MM.1S (cell line): ENCODE measurements around the gene ACOT9.

Experiments
- DNase-seq: peaks from one replicate; pipeline ENCODE4 v3.0.0-alpha.2; 2015
- H2AFZ ChIP-seq: fragments of 300-600 bp; sonication (generic); 2 replicates; pipeline ENCODE4 v1.6.0; 2016; ENCODE audit warnings: antibody characterized with exemption, low read length
- H3F3A ChIP-seq: fragments of 300-600 bp; sonication (generic); 2 replicates; pipeline ENCODE4 v1.6.1; 2016; ENCODE audit warnings: mild to moderate bottlenecking, antibody characterized with exemption, low read length, moderate library complexity, mixed read lengths; ENCODE audit not compliant: insufficient read depth
- H3K27ac ChIP-seq: fragments of 300-600 bp; sonication (generic); 2 replicates; pipeline ENCODE4 v1.5.1; 2016; ENCODE audit warnings: mild to moderate bottlenecking, low read length
- H3K27me3 ChIP-seq: fragments of 300-600 bp; sonication (generic); replicated peaks from 2 replicates; pipeline ENCODE4 v1.6.0; 2016; ENCODE audit warnings: low read length; ENCODE audit not compliant: insufficient read depth
- H3K36me3 ChIP-seq: fragments of 300-600 bp; sonication (generic); replicated peaks from 2 replicates; pipeline ENCODE4 v1.6.1; 2016; ENCODE audit warnings: mild to moderate bottlenecking, low read length, mixed read lengths; ENCODE audit not compliant: insufficient read depth
- H3K4me1 ChIP-seq: fragments of 300-600 bp; sonication (generic); 2 replicates; pipeline ENCODE4 v1.6.1; 2016; ENCODE audit warnings: low read length, mixed read lengths
- H3K4me2 ChIP-seq: fragments of 300-600 bp; sonication (generic); 2 replicates; pipeline ENCODE4 v1.6.0; 2016; ENCODE audit warnings: low read depth, low read length
- H3K4me3 ChIP-seq: fragments of 300-600 bp; sonication (generic); 2 replicates; pipeline ENCODE4 v1.5.1; 2016; ENCODE audit warnings: low read length, mixed read lengths
- H3K79me2 ChIP-seq: fragments of 300-600 bp; sonication (generic); 2 replicates; pipeline ENCODE4 v1.6.1; 2016; ENCODE audit warnings: mixed run types, low read length, mixed read lengths
- H3K9ac ChIP-seq: fragments of 300-600 bp; sonication (generic); 2 replicates; pipeline ENCODE4 v1.6.1; 2016; ENCODE audit warnings: low read length, mixed read lengths
- H3K9me2 ChIP-seq: fragments of 300-600 bp; sonication (generic); replicated peaks from 2 replicates; pipeline ENCODE4 v1.6.1; 2016; ENCODE audit warnings: mild to moderate bottlenecking, low read length, mixed read lengths; ENCODE audit not compliant: insufficient read depth
- H3K9me3 ChIP-seq: fragments of 300-600 bp; sonication (generic); replicated peaks from 2 replicates; pipeline ENCODE4 v1.6.1; 2016; ENCODE audit warnings: mild to moderate bottlenecking, low read length, mixed read lengths; ENCODE audit not compliant: insufficient read depth
- H4K20me1 ChIP-seq: fragments of 300-600 bp; sonication (generic); 2 replicates; pipeline ENCODE4 v1.6.1; 2016; ENCODE audit warnings: mild to moderate bottlenecking, low read length, moderate library complexity, mixed read lengths; ENCODE audit not compliant: insufficient read depth
- CTCF ChIP-seq: fragments of 300-600 bp; sonication (generic); IDR thresholded peaks from 2 replicates; pipeline ENCODE4 v1.5.1; 2016; ENCODE audit warnings: antibody characterized with exemption, low read length, mixed read lengths
- EZH2 ChIP-seq: fragments of 300-600 bp; sonication (generic); optimal IDR thresholded peaks from 2 replicates; pipeline ENCODE3; 2017; ENCODE audit warnings: low read depth, mild to moderate bottlenecking, antibody characterized with exemption, low read length, mixed read lengths
- EZH2phosphoT487 ChIP-seq: fragments of 300-600 bp; sonication (generic); IDR thresholded peaks from 2 replicates; pipeline ENCODE4 v1.6.1; 2018; ENCODE audit warnings: antibody characterized with exemption, low read length

Gene ACOT9

GRCh38 chrX:23736030-23736429 is 7.0 kb downstream of the ACOT9 start:
- TF ChIP-seq EZH2 (no peak), CTCF (no peak), EZH2phosphoT487 (no peak)
- Histone ChIP-seq H2AFZ (no peak overlapping the region), H3K4me3 (no peak overlapping the region), H4K20me1 (no peaks in the 10 kb centered on the region), H3K4me2 (no peak overlapping the region), H3K9me3 (no peaks in the 10 kb centered on the region), H3K27me3 (no peaks in the 10 kb centered on the region), H3K36me3 (no peaks in the 10 kb centered on the region), H3K9ac (no peak overlapping the region), H3K9me2 (no peaks in the 10 kb centered on the region), H3K4me1 (peaks cover 11% of the 10 kb centered on the region), H3K27ac (no peak overlapping the region), H3K79me2 (peaks cover 33% of the 10 kb centered on the region), H3F3A (peaks cover 9% of the 10 kb centered on the region; the same call in 1 of the 2 replicates)
- no peak for DNase-seq

GRCh38 chrX:23732704-23733103 is 10.4 kb downstream of the ACOT9 start:
- H3K27me3 ChIP-seq = no peaks in the 10 kb centered on the region
- no peak overlapping the region for H3K4me3 ChIP-seq
- H3K4me1 ChIP-seq = peaks cover 11% of the 10 kb centered on the region
- no peaks in the 10 kb centered on the region for H3K9me2 ChIP-seq
- H3K9me3 ChIP-seq = no peaks in the 10 kb centered on the region
- H3K27ac ChIP-seq = peak overlapping the region; percentile 92
- H3K36me3 ChIP-seq = no peaks in the 10 kb centered on the region
- peaks cover 19% of the 10 kb centered on the region for H3K79me2 ChIP-seq
- peak overlapping the region; percentile 44 for H3K9ac ChIP-seq
- H2AFZ ChIP-seq = no peak overlapping the region
- H3K4me2 ChIP-seq = peak overlapping the region; percentile 64
- no peaks in the 10 kb centered on the region for H4K20me1 ChIP-seq
- TF ChIP-seq CTCF = no peak
- TF ChIP-seq EZH2 = no peak
- no peak for TF ChIP-seq EZH2phosphoT487
- peak; percentile 77 for DNase-seq
- H3F3A ChIP-seq = peaks cover 9% of the 10 kb centered on the region; the same call in 1 of the 2 replicates

- no peaks in the 10 kb centered on the region for H3K36me3 ChIP-seq
- no peak for DNase-seq
- H3F3A ChIP-seq = peaks cover 9% of the 10 kb centered on the region; the same call in 1 of the 2 replicates
- H3K4me3 ChIP-seq = no peak overlapping the region
- no peaks in the 10 kb centered on the region for H3K27me3 ChIP-seq
- H2AFZ ChIP-seq = no peak overlapping the region
- no peaks in the 10 kb centered on the region for H4K20me1 ChIP-seq
- peaks cover 16% of the 10 kb centered on the region for H3K79me2 ChIP-seq
- peak overlapping the region; percentile 92 for H3K27ac ChIP-seq
- TF ChIP-seq CTCF = no peak
- TF ChIP-seq EZH2phosphoT487 = no peak
- TF ChIP-seq EZH2 = no peak
- H3K9me3 ChIP-seq = no peaks in the 10 kb centered on the region
- H3K4me1 ChIP-seq = peaks cover 11% of the 10 kb centered on the region
- peak overlapping the region; percentile 29; the same call in 1 of the 2 replicates for H3K4me2 ChIP-seq
- H3K9me2 ChIP-seq = no peaks in the 10 kb centered on the region
- H3K9ac ChIP-seq = no peak overlapping the region
These were observed 11.1 kb downstream of the ACOT9 start for GRCh38 chrX:23731951-23732350.
